ENCODE measurements around the gene MEGF8. TPM values are rescaled to one million over a fixed set of nuclear protein-coding genes. Genes with fewer than 3 reads are reported as not detected.
A peak's percentile ranks its signal among the peaks of the same experiment; 100 is the strongest.

MEGF8 gene
- total and polyA plus RNA-seq, 2 of the 8 experiments (the other 6 are each of a cell fraction or from before 2014, with no cell fraction given): 13.0 to 23.7 TPM

GRCh38 chr19:42386974-42387707 lies 61.7 kb downstream of the MEGF8 start (continued):
- no peak for TF ChIP-seq BCL11A (IDR thresholded peaks at IDR 0.05; ENCODE audit: low read depth in 2 of 2, low read length in 2 of 2)
- no peak for TF ChIP-seq EP300 (IDR thresholded peaks at IDR 0.05; ENCODE audit: borderline replicate concordance in 1 of 2, low read depth in 2 of 2, low read length in 2 of 2)
- TF ChIP-seq CHD2 (IDR thresholded peaks at IDR 0.05; ENCODE audit: low read length): peak; percentile 25; the same call in 1 of the 2 replicates
- TF ChIP-seq RNF2 (IDR thresholded peaks at IDR 0.05; ENCODE audit: borderline replicate concordance, low read depth, low read length, missing control alignments, poor library complexity, severe bottlenecking): no peak
- TF ChIP-seq, protein P1, sequence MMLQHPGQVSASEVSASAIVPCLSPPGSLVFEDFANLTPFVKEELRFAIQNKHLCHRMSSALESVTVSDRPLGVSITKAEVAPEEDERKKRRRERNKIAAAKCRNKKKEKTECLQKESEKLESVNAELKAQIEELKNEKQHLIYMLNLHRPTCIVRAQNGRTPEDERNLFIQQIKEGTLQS (IDR thresholded peaks at IDR 0.05; ENCODE audit: insufficient read depth, low read depth, low read length): no peak
- TF ChIP-seq ASH2L (IDR thresholded peaks at IDR 0.05; ENCODE audit: low read length): peak; percentile 68
- TF ChIP-seq MAX (IDR thresholded peaks at IDR 0.05): peak; percentile 60
- no peak for TF ChIP-seq CREB1 (IDR thresholded peaks at IDR 0.05)
- no peak for TF ChIP-seq CHD1 (IDR thresholded peaks at IDR 0.05; ENCODE audit: low read depth, low read length)
- no peak for TF ChIP-seq TEAD4 (IDR thresholded peaks at IDR 0.05; ENCODE audit: low read depth, low read length)
- TF ChIP-seq PHF8 (conservative IDR thresholded peaks at IDR 0.05; ENCODE audit: low read depth, low read length): peak; percentile 93
- no peak for TF ChIP-seq NRF1 (IDR thresholded peaks at IDR 0.05; ENCODE audit: low read depth, low read length)
- no peak for TF ChIP-seq BRCA1 (IDR thresholded peaks at IDR 0.05; ENCODE audit: low read depth, low read length)
- TF ChIP-seq RXRA (IDR thresholded peaks at IDR 0.05; ENCODE audit: insufficient read depth, low read depth, low read length): no peak
- TF ChIP-seq HDAC2 (IDR thresholded peaks at IDR 0.05; ENCODE audit: borderline replicate concordance in 1 of 2, low read depth in 2 of 2, low read length in 2 of 2): no peak
- no peak for TF ChIP-seq TCF12 (IDR thresholded peaks at IDR 0.05; ENCODE audit: low read depth, low read length)
- no peak for TF ChIP-seq CTBP2 (IDR thresholded peaks at IDR 0.05; ENCODE audit: borderline replicate concordance, insufficient read depth, insufficient read length, low read length)
- no peak for TF ChIP-seq SIRT6 (IDR thresholded peaks at IDR 0.05; ENCODE audit: low read length)
- no peak for TF ChIP-seq CEBPB (IDR thresholded peaks at IDR 0.05; ENCODE audit: low read depth, low read length)
- no peak for TF ChIP-seq POU5F1 (IDR thresholded peaks at IDR 0.05; ENCODE audit: low read depth, low read length)
- TF ChIP-seq JUND (IDR thresholded peaks at IDR 0.05; ENCODE audit: low read length): no peak
- no peak for TF ChIP-seq NANOG (IDR thresholded peaks at IDR 0.05; ENCODE audit: insufficient read depth, low read depth, low read length, poor library complexity, severe bottlenecking)
- peak; percentile 88 for TF ChIP-seq TAF1 (IDR thresholded peaks at IDR 0.05; ENCODE audit: low read depth, low read length)
- TF ChIP-seq YY1 (IDR thresholded peaks at IDR 0.05; ENCODE audit: low read depth, low read length): no peak
